Measurements from ENCODE around the gene TBC1D32.
A peak's percentile ranks its signal among the peaks of the same experiment; 100 is the strongest.
"Not testable (repeated sequence)": the region's sequence is repeated elsewhere in the genome, so short reads cannot be mapped to it uniquely, and the experiment has no call there.

The TBC1D32 gene

DNA sequence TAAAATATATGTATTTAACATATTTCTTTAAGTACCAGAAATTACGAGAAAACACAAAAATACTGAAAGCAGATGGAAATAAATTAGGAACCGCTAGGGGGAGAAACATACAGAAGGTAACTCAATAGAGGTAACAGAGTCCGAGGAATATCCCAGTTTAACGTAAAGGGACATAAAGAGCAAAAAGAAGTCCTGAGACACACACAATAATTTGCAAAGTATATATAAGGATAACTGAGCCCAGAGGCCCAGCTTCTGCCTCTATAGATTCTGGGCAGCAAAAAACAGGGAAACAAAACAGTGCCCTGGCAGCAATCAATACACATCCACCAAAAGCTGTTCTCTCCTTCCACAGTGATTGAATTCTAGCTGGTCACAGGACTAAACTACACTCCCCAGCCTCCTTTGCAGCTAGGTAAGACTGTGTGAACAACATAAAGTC, 15.1 kb downstream of the TBC1D32 start:
- no peak for DNase-seq

DNA sequence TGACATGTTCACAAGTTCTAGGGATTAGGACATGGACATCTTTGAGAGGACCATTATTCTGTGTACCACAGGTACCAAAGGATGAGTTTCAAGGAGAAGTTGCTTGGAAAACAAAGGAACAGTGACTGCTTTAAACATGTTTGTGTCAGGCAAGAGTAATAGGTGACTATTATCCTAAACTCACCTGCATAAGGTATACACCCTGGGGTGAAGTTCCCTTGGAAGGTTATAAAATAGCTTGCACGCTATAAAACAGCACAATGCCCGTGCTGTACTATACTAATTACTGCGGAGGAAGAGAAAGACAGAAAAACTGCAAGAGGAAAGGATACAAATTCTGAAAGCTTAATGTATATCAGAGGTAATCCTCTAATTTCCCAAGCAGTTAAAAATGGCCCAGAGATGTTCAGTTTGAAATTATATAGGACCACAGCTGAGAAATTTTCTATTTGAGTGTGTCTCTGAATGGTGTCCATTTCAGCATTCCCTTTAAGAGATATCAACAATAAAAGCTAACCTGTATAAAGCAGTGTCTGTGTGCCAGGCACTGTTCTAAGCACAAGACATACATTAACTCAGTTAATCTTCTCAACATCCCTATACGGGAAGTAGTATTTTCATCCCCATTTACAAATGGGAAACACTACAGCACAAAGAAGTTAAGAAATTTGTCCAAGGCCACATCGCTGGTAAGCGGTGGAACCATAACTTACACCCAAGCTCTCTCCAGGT, 19.7 kb downstream of the TBC1D32 start:
- DNase-seq, result no peak

DNA sequence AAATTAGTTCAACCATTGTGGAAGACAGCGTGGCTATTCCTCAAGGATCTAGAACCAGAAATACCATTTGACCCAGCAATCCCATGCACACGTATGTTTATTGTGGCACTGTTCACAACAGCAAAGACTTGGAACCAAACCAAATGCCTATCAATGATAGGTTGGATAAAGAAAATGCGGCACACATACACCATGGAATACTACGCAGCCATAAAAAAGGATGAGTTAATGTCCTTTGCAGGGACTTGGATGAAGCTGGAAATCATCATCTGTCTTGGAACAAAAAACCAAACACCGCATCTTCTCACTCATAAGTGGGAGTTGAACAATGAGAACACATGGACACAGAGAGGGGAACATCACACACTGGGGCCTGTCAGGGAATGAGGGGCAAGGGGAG, 22.5 kb downstream of the TBC1D32 start:
- not testable (repeated sequence) for DNase-seq

DNA sequence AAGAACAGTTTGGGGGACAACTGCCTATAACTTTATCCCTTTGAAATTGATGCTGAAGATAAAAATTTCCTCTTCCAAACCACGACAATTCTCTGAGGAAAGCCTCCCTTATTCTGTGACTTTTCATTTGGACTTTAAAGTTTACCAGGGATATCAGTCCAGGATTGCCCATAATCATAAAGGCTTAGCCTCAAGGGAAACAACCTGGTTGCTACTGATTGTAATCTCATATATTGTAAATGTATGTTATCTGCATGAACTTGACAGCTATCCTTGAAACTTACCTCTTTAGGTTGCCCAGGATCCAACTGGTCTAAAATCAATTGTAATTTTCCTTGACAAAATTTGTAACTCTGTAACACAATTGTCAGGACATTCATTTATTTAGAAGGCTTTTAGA, 23.8 kb downstream of the TBC1D32 start:
- DNase-seq, result no peak

DNA sequence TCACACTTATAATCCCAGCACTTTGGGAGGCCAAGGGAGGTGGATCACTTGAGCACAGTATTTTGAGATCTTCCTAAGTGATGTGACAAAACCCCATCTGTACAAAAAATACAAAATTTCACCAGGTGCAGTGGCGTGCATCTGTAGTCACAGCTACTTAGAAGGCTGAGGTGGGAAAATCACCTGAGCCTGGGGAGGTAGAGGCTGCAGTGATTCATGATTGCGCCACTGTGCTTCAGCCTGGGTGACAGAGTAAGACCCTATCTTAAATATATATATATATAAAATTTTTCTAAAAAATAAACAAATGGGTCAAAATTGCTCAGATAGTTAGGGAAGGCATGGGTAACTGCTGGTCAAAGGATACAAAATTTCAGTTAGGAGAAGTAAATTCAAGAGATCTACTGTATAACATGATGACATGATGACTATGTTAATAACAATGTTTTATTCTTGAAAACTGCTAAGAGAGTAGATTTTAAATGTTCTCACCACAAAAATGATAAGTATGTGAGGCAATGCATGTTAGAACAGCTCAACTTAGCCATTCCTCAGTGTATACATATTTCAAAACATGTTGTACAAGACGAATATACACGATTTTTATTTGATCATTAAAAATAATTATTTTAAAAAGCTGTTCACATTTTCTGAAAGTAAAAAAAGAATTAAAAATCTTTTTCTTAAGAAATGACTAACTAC, 24.4 kb downstream of the TBC1D32 start:
- DNase-seq, result no peak

DNA sequence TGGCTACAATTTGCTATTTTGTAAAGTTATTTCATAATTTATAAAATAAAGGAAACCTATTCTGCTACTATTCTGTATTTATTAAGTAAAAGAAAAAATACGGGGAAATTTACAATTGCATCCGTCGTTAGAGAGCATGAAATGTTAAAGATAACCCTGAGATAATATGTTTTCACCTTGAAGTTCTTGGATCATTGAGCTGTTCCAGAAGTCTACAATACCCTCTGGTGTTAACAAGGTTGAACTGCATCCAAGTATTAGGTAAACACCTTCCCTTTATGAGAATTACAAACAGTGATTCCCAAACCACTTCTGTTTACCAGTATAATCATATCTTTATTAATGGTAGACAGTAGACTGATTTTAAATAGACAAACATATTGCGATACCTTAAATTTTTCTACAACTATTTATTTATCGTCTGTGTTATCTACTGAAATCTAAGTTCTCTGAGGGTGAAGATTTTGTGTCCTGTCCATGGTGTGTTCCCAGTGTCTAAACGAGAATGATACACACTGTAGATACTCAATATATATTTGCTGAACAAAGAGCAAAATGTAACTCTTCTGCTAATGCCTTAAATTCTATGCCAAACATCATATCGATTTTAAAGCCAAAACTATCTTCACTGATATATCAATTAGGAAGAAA, 28.2 kb downstream of the TBC1D32 start:
- DNase-seq, result peak; percentile 9

DNA sequence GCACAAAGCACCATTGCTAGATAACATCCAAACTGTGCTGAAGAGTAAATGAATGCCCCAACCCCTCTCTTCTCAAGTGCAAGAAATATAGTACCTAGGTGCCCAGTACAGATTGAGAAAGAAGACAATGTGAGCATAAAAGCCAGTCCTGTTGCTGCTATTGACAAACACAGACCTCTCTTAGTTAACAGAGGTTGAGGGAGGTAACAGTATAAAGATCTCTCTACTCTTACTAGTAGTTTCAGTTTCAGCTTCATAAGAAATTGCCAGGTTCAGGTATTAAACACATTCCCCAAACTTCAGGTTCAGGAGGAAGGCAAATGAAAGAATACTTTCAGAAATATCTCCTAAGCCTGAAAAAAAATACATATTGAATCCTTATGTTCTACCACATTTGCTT, 31.4 kb downstream of the TBC1D32 start:
- no peak for DNase-seq

DNA sequence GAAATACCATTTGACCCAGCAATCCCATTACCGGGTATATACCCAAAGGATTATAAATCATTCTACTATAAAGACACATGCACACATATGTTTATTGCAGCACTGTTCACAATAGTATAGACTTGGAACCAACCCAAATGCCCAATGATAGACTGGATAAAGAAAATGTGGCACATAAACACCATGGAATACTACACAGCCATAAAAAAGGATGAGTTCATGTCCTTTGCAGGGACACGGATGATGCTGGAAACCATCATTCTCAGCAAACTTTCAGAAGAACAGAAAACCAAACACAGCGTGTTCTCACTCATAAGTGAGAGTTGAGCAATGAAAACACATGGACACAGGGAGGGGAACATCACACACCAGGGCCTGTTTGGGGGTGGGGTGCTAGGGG, 33.1 kb downstream of the TBC1D32 start:
- DNase-seq, result not testable (repeated sequence)

DNA sequence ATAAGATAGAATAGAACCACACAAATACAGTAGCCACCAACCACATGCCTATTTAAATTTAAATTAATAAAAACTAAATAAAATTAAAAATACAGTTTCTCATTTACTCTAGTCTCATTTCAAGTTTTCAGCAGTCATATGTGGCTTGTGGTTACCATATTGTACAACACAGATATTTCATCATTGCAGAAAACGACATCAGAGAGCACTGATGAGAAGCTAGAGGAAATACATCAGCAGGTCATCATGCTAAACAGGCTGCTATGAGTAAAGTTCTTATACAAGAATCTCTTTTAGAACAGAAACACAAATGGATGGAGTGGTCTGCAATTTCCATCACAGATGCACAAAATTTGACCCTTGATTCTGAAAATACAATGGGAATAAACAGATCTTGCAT, 36.6 kb downstream of the TBC1D32 start:
- DNase-seq, result no peak

DNA sequence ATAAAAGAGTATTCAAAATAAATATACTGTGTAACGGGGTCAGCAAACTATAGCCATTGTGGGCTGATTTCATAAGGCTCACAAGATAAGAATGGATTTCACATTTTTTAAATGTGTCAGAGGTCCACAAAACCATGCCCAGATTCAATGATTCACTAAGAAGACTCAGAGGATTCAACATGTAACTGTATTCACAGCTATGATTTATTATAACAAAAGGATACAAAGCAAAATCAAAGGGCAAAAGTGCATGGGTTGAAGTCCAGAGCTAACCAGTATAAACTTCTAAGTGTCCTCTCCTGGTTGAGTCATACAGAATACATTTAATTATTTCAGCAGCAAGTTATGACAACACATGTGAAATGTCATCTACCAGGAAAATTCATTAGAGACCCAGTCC, 49.2 kb downstream of the TBC1D32 start:
- DNase-seq, result no peak

DNA sequence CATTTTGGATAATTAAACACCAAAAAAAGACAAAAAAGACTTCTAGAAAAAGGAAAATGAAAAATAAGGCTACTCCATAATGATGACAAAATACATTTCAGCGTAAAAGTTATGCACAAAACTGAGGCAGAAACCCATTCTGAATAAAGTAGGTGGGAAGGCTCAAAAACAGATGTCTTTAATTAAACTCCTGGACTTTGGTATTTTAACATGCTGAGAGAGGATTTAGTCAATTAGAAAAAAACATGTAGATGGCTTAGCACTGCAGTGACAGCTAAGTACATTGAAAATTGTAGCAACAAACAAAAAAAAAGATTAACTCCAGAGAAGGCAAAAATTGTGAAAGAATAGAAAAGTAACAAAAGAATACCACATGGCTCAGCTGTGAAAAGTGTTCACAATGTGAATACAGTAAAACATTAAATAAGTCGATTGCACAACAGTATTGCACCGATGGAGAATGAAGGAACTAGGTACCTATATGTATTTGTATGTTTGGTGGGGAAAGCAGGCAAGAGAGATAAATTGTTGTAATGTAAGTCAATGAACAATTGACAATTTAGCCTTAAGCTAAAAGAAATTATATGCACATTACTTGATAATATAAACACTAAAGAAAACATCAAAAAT, 59.5 kb downstream of the TBC1D32 start:
- no peak for DNase-seq

DNA sequence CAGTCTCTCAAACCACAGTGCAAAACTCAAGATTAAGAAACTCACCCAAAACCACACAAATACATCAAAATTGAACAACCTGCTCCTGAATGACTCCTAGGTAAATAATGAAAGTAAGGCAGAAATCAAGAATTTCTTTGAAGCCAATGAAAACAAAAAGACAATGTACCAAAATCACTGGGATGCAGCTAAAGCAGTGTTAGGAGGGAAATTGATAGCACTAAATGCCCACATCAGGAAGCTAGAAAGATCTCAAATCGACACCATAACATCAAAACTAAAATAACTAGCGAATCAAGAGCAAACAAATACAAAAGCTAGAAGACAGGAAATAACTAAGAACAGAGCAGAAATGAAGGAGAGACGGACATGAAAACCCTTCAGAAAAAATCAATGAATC, 70.5 kb downstream of the TBC1D32 start:
- no peak for DNase-seq

DNA sequence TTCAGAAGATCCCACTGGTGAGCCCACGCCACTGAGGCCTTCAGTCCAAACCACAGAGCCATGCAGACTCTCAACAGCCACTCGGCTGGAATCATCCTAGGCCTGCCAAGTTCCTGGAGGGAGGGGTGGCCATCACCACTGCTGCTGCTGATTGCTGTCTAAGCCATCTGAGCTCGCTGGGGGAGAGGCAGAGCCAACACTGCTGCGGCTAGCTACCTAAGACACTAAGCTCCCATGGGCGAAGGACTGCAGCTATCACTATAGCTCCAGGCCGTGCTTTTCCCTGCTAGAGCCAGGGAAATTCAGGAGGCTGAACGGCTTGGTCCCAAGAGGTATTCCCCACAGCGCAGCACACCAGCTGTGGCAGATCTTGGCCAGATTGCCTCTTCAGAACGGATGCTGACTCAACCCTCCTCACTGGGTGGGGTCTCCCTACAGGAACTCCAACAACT, 73.6 kb downstream of the TBC1D32 start:
- DNase-seq, result no peak

DNA sequence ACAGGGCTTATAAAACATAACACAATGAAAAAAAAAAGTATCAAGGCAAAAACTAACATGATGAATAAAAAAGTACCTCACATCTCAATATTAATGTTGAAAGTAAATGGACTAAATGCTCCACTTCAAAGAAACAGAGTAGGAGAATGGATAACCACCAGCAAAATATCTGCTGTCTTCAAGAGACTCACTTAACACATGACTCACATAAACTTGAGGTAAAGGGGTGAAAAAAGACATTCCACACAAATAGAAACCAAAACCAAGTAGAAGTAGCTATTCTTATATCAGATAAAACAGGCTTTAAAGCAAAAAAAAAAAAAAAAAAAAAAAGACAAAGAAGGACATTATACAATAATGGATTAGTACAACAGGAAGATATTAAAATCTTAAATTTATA, 86.9 kb downstream of the TBC1D32 start:
- no peak for DNase-seq

DNA sequence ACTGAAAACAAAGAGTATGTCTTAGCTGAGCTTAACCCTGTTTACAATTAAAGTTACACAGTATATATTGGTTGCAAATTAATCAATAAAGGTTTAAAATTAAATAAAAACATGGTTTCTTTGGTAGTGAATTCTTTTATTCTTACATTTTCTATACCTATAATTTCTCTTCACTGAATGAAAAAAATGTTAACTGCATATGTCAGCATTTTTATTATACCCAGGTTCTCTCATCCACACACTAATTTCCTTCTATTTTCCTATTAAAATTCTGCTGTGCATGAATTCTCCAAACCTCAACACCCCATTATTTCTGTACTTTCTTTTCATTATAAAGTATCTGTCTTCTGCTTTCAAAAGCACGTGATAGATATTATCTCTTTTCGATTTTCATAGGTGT, 91.9 kb downstream of the TBC1D32 start:
- no peak for DNase-seq

DNA sequence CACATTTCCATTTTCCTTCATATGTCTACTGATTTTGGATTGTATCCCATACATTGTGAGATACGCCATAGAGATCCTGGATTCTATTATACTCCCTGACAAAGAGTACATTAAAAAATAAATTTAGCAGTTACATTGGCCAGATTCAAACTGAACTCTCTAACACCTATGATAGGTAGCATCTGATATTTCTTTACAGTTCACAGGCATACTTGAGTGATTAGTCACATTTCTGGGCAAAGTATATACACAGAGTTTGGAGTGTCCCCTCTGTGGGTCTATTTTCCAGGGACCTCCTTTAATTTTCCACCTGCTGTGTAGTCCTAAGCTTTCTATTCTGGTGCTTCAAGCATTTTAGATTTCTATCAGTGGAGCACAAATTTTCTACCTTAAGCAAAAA, 96.4 kb downstream of the TBC1D32 start:
- no peak for DNase-seq

DNA sequence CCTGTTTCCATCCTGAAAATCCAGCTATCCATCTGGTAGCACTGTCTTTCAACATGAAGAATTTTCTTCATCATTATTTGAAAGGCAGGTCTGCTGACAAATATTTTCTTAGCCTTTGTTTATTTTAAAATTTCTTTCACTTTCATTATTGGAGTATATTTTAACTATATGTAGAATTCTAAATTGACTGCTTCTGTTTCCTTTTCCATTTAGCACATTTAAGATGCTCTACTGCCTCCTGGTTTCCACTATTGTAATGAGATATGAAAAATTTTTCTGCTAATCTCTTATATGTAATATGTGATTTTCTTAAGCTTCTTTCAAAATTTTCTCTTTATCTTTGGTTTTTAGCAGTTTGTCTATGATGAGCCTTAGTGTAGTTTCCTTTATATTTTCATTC, 97.3 kb downstream of the TBC1D32 start:
- no peak for DNase-seq

DNA sequence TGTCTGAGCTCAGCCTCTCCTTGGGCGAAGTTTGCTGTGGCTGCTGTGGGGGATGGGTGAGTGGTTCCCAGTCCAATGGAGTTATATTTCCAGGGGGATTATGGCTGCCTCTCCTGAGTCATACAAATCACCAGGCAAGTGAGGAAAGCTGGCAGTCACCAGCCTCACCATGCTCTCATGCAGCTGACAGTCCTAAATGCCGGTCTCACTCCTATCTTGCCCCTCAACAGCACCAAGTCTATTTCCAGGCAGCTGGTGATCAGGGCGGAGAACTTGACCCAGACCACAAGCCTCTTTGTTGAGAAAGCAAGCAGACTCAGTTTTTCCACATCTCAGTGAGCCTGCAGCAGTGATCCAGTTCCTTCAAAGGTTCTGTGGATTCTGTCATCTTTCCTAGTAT, 98.9 kb downstream of the TBC1D32 start:
- DNase-seq, result no peak

DNA sequence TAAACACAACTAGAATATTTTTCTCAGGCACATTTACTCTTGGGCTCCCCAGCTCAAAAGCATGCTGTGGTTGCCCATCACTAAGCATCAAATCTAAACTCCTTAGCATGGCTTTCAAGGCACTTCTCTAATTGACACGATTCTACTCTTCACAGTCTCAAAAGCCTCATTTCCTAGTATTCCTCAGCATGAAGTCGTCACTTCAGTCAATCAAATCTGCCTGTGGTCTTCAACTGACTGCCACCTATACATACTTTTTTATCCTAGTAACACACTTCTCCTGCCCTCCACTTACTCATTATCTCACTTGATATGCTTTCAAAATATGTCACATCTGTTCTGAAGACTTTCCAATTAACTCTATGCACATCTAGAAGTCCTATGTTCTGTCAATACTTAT, 110.3 kb downstream of the TBC1D32 start:
- DNase-seq, result no peak

DNA sequence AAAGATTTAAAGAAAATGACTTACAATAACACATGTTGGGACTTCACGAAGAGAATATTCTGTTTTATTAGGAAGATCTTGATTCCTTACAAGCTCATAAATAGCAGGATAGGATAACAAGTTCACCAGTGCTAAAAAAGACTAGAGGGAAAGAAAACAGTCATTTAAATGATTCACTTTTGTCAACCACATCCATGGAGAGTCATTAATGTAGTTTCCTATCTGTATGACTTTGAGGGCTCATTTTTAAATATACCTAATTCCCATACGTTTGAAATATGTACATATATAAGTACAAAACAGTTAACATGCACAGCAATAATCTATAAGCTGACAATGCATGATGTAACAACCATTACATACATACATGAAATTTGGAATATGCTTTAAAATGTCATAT, 111.1 kb downstream of the TBC1D32 start:
- no peak for DNase-seq

DNA sequence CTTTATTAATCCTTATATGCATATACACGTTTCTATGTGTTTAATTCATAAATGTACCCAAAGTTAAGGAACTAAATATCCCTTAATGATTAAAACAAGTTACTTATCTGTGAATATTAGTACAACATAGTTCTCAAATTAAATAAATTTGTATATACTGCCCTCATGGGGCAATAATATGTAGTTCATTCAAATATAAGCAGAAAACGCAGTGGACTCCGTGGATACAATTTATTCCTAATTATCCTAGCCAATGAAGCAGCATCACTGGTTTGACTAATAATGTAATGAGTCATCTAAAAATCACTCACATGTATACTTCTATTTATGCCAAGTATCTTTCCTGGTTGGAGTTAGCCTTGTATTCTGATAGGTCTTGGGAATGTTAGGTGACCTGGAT, 111.6 kb downstream of the TBC1D32 start:
- DNase-seq, result no peak

DNA sequence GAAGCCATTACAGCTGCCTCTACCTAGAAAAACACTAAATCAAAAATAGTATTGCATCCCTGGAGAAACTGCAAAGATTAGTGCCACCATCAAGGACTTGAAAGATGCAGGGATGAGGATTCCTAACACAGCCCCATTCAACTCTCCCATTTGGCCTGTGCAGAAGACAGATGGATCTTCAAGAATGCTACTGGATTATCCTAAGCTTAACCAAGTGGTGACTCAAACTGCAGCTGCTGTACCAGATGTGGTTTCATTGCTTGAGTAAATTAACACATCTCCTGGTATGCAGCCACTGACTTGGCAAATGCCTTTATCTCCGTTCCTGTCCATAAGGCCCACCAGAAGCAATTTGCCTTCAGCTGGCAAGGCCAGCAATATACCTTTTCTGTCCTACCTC, 117.4 kb downstream of the TBC1D32 start:
- DNase-seq, result no peak

DNA sequence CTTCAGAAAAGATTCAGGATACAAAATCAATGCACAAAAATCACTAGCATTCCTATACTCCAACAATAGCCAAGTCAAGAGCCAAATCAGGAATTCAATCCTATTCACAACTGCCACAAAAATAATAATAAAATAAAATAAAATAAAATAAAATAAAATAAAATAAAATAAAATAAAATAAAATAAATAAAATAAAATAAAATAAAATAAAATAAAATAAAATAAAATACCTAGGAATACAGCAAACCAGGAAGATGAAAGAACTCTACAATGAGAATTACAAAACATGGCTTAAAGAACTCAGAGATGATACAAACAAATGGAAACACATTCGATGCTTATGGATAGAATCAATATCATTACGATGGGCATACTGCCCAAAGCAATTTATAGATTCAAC, 120.9 kb downstream of the TBC1D32 start:
- not testable (repeated sequence) for DNase-seq

DNA sequence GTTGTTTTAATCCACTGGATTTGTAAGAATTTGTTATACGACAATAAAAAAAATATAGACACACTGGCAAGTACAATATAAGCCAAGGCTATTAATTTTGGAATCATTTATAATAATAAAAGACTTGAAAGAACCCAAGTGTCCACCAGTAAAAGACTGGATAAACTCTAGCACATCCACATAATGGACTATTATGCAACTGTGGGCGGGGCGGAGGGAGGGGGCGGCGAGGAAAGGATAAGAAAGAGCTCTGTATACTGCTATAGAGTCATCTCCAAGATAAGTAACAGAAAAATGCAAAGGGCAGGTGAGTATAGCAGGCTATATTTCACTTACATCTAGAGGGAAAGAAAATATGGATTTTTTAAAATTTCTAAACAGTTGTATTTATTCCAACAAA, 123.3 kb downstream of the TBC1D32 start:
- no peak for DNase-seq

Measured in DMS79 treated with DMSO at 0.1 percent for 48 hours (cell line).